ENCODE results near the gene HPRT1. TPM values are rescaled to one million over a fixed set of nuclear protein-coding genes. Genes with fewer than 3 reads are reported as not detected.
A peak's percentile ranks its signal among the peaks of the same experiment; 100 is the strongest.

HPRT1 gene
- total and polyA plus RNA-seq, 3 donors from 2014 or later: 119 to 170 (median 125) TPM

DNA sequence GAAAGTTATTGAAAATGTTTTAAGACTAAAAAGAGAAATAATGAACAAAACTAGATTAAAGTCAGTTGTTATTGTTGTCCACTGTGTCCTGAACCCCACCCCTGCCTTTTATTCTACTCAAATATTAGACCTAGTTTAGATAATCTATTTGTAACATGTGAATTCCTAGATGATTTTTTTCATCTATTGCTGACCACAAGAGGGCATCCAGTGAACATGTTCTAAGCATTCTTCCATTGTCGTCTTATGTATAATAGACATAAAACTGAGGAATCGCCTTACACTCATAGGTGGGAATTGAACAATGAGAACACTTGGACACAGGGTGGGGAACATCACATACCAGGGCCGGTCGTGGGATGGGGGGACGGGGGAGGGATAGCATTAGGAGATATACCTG lies 36.4 kb upstream of the HPRT1 start:
- no peak for TF ChIP-seq POLR2A (IDR thresholded peaks at IDR 0.05)
- TF ChIP-seq, protein P1, sequence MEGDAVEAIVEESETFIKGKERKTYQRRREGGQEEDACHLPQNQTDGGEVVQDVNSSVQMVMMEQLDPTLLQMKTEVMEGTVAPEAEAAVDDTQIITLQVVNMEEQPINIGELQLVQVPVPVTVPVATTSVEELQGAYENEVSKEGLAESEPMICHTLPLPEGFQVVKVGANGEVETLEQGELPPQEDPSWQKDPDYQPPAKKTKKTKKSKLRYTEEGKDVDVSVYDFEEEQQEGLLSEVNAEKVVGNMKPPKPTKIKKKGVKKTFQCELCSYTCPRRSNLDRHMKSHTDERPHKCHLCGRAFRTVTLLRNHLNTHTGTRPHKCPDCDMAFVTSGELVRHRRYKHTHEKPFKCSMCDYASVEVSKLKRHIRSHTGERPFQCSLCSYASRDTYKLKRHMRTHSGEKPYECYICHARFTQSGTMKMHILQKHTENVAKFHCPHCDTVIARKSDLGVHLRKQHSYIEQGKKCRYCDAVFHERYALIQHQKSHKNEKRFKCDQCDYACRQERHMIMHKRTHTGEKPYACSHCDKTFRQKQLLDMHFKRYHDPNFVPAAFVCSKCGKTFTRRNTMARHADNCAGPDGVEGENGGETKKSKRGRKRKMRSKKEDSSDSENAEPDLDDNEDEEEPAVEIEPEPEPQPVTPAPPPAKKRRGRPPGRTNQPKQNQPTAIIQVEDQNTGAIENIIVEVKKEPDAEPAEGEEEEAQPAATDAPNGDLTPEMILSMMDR (IDR thresholded peaks at IDR 0.05): peak; percentile 7 to 31 (median 21)
- H3K27ac ChIP-seq: no peak overlapping the region
- no peaks in the 10 kb centered on the region for H3K9me3 ChIP-seq
- no peak for DNase-seq
- no peaks in the 10 kb centered on the region for H3K27me3 ChIP-seq
- H3K4me3 ChIP-seq: no peak overlapping the region
- H3K4me1 ChIP-seq: no peaks in the 10 kb centered on the region
- 51 to 65% methylated on average over 5 of the region's 5 CpGs for WGBS, 2 donors
- no peaks in the 10 kb centered on the region for H3K36me3 ChIP-seq (ENCODE audit: low read depth, missing control alignments)
- intact Hi-C loops (cut with DNase I; ENCODE audit: low total_unique reads): no loop called here

GRCh38 chrX:134426281-134426680 lies 33.7 kb upstream of the HPRT1 start:
- no peak for TF ChIP-seq POLR2A (IDR thresholded peaks at IDR 0.05)
- TF ChIP-seq, protein P1 (IDR thresholded peaks at IDR 0.05): no peak
- Histone ChIP-seq H3K36me3 (ENCODE audit: low read depth, missing control alignments) (no peaks in the 10 kb centered on the region), H3K9me3 (no peaks in the 10 kb centered on the region), H3K27ac (no peak overlapping the region), H3K27me3 (no peaks in the 10 kb centered on the region), H3K4me1 (no peaks in the 10 kb centered on the region), H3K4me3 (no peak overlapping the region)
- no peak for DNase-seq
- intact Hi-C loops (cut with DNase I; ENCODE audit: low total_unique reads): no loop called here
- 90 to 92% methylated on average over 5 of the region's 5 CpGs for WGBS, 2 donors

DNA sequence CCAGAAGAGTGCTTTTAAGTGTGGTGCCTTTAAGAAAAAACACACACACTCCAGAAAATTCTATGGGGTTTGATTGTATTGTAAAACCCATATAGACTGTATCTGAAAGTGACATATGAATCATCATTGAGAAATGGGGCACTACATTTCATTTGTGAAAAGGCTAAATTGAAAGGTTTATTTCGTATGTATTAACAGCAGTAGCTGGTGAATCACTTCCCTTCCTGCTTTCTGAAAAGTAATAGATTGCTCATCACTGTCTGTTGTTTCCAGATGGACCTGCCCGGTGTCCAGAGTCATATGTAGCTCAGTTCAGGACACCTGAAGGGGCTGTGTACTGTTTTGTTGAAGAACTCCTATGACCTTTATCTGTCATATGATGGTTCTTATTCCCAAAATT lies 28.1 kb upstream of the HPRT1 start:
- WGBS, 2 donors: 82 to 90% methylated on average over 2 of the region's 2 CpGs
- intact Hi-C loops (cut with DNase I; ENCODE audit: low total_unique reads): no loop called here
- no peak for DNase-seq

GRCh38 chrX:134435894-134436293 lies 24.1 kb upstream of the HPRT1 start:
- intact Hi-C loops (cut with DNase I; ENCODE audit: low total_unique reads): no loop called here
- TF ChIP-seq, protein P1 (IDR thresholded peaks at IDR 0.05): no peak
- no peak for TF ChIP-seq POLR2A (IDR thresholded peaks at IDR 0.05)
- Histone ChIP-seq H3K4me3 (no peak overlapping the region), H3K27me3 (no peaks in the 10 kb centered on the region), H3K27ac (no peak overlapping the region), H3K9me3 (no peaks in the 10 kb centered on the region), H3K4me1 (no peaks in the 10 kb centered on the region), H3K36me3 (ENCODE audit: low read depth, missing control alignments) (no peaks in the 10 kb centered on the region)
- no peak for DNase-seq
- WGBS, 2 donors: 87 to 92% methylated on average over 6 of the region's 6 CpGs

More for the DNA sequence above, 28.1 kb upstream of the HPRT1 start:
- Histone ChIP-seq H3K4me1 (no peaks in the 10 kb centered on the region), H3K27ac (no peak overlapping the region), H3K27me3 (no peaks in the 10 kb centered on the region), H3K9me3 (no peaks in the 10 kb centered on the region), H3K4me3 (no peak overlapping the region), H3K36me3 (ENCODE audit: low read depth, missing control alignments) (no peaks in the 10 kb centered on the region)
- TF ChIP-seq, protein P1 (IDR thresholded peaks at IDR 0.05): no peak
- no peak for TF ChIP-seq POLR2A (IDR thresholded peaks at IDR 0.05)

GRCh38 chrX:134443020-134443419 lies 16.9 kb upstream of the HPRT1 start:
- no peak overlapping the region for H3K27ac ChIP-seq
- 68 to 75% methylated on average over 2 of the region's 2 CpGs for WGBS, 2 donors
- H3K4me3 ChIP-seq: no peak overlapping the region
- DNase-seq: no peak
- H3K36me3 ChIP-seq (ENCODE audit: low read depth, missing control alignments): no peaks in the 10 kb centered on the region
- no peaks in the 10 kb centered on the region for H3K4me1 ChIP-seq
- no peaks in the 10 kb centered on the region for H3K27me3 ChIP-seq
- H3K9me3 ChIP-seq: no peaks in the 10 kb centered on the region
- TF ChIP-seq, protein P1 (IDR thresholded peaks at IDR 0.05): no peak
- no peak for TF ChIP-seq POLR2A (IDR thresholded peaks at IDR 0.05)
- intact Hi-C loops (cut with DNase I; ENCODE audit: low total_unique reads): no loop called here

All from testis (tissue), 3 donors.